ENCODE measurements around the gene METRN. TPM values are rescaled to one million over a fixed set of nuclear protein-coding genes. Genes with fewer than 3 reads are reported as not detected.

The METRN gene
- total and polyA plus RNA-seq, 2 donors (not counting 1 experiment from before 2014, with no cell fraction given): 5.3 to 35.3 TPM

- peak within 1 kb of the TSS; percentile 40 for H3K9ac ChIP-seq (ENCODE audit: insufficient read depth, low read length)
- H3K4me3 ChIP-seq (replicated peaks in 1 of 4; ENCODE audit: control extremely low read depth in 1 of 4, insufficient read depth in 1 of 4, low read depth in 3 of 4, low read length in 4 of 4): peak within 1 kb of the TSS; percentile 48 to 75 (median 61)
- no peaks in the 10 kb centered on the region for H3K9me3 ChIP-seq (ENCODE audit: control insufficient read depth, insufficient read depth, low read depth, low read length)
- no peak within 1 kb of the TSS for H3K27ac ChIP-seq (ENCODE audit: insufficient read depth, low read length)
- peak within 1 kb of the TSS; percentile 83 for H3K4me2 ChIP-seq (ENCODE audit: extremely low read depth, insufficient read depth, low read length)
- peaks cover 10% of the 10 kb centered on the region for H3K36me3 ChIP-seq (ENCODE audit: control insufficient read depth, insufficient read depth, low read length)
- no peaks in the 10 kb centered on the region for H3K4me1 ChIP-seq (ENCODE audit: control insufficient read depth, extremely low read depth, insufficient read depth, low read length)
- H2AFZ ChIP-seq (ENCODE audit: low read length): no peak within 1 kb of the TSS
- no peaks in the 10 kb centered on the region for H3K79me2 ChIP-seq (ENCODE audit: control insufficient read depth, insufficient read depth, low read length)
- H4K20me1 ChIP-seq (ENCODE audit: control insufficient read depth, extremely low read depth, insufficient read depth, low read length): no peaks in the 10 kb centered on the region
- DNase-seq (ENCODE audit: low read depth in 2 of 2): peak; percentile 24 to 40
- no peaks in the 10 kb centered on the region for H3K27me3 ChIP-seq (ENCODE audit: control insufficient read depth, insufficient read depth, low read length)
- TF ChIP-seq CTCF (conservative IDR thresholded peaks at IDR 0.05 in 1 of 2, IDR thresholded peaks at IDR 0.05 in 1 of 2; ENCODE audit: low read depth in 1 of 2, low read length in 2 of 2) (no peak), EZH2 (IDR thresholded peaks at IDR 0.05; ENCODE audit: low read length, missing control alignments) (no peak)
These were observed 11.7 kb downstream of the METRN start, which contains the start of the genes CCDC78 and HAGHL for GRCh38 chr16:726438-727290. CCDC78 (minus strand) TSS chr16:726443; CDS start chr16:726367, 76 bp downstream. HAGHL (plus strand) TSS chr16:727106; CDS start chr16:727510, 404 bp downstream.

DNA sequence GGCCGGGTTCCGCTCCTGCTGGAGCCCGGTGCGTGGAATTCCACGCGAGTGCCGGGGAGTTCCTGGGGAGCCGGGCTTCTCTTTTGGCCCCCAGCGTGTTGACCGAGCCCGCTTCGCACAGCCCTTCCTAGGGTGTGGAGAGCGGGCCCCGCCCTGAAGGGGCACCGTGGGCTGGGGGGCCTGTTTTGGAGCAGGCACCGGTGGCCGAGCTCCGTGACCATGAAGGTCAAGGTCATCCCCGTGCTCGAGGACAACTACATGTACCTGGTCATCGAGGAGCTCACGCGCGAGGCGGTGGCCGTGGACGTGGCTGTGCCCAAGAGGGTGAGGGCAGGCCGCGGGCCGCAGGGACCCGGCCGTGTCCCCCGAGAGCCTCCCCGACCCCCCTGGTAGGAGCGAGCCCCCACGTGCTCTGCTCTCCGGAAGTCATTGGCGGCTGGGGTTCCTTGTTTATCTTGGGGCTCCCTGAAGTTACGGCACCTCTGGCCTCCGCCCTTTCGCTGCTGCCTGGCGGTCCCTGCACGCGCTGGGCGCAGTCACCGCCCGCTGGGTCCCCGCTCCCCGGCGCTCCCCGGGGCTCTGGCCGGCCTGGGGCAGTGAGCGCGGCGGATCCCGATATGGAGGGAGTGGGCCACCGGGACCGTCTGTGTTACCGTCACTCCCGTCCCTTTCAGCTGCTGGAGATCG is 12.5 kb downstream of the METRN start:
- Histone ChIP-seq H2AFZ (ENCODE audit: low read length) (no peak overlapping the region), H3K36me3 (ENCODE audit: control insufficient read depth, insufficient read depth, low read length) (peaks cover 10% of the 10 kb centered on the region), H3K9me3 (ENCODE audit: control insufficient read depth, insufficient read depth, low read depth, low read length) (no peaks in the 10 kb centered on the region), H3K27ac (ENCODE audit: insufficient read depth, low read length) (no peak overlapping the region), H4K20me1 (ENCODE audit: control insufficient read depth, extremely low read depth, insufficient read depth, low read length) (no peaks in the 10 kb centered on the region), H3K79me2 (ENCODE audit: control insufficient read depth, insufficient read depth, low read length) (no peaks in the 10 kb centered on the region), H3K27me3 (ENCODE audit: control insufficient read depth, insufficient read depth, low read length) (no peaks in the 10 kb centered on the region), H3K4me3 (replicated peaks in 1 of 4; ENCODE audit: control extremely low read depth in 1 of 4, insufficient read depth in 1 of 4, low read depth in 3 of 4, low read length in 4 of 4) (peak overlapping the region; percentile 48 to 75 (median 61)), H3K4me2 (ENCODE audit: extremely low read depth, insufficient read depth, low read length) (peak overlapping the region; percentile 83), H3K4me1 (ENCODE audit: control insufficient read depth, extremely low read depth, insufficient read depth, low read length) (no peaks in the 10 kb centered on the region), H3K9ac (ENCODE audit: insufficient read depth, low read length) (peak overlapping the region; percentile 40)
- DNase-seq (ENCODE audit: low read depth in 2 of 2): no peak
- TF ChIP-seq CTCF (conservative IDR thresholded peaks at IDR 0.05 in 1 of 2, IDR thresholded peaks at IDR 0.05 in 1 of 2; ENCODE audit: low read depth in 1 of 2, low read length in 2 of 2) (no peak), EZH2 (IDR thresholded peaks at IDR 0.05; ENCODE audit: low read length, missing control alignments) (no peak)

All from fibroblast of lung (primary cell).